HepG2 (cell line): ENCODE data around the gene FKBP8. TPM values are rescaled to one million over a fixed set of nuclear protein-coding genes. Genes with fewer than 3 reads are reported as not detected.

Experiments
- GTF3A ChIP-seq: sonication (generic); formaldehyde crosslinking; conservative IDR thresholded peaks from 2 replicates; pipeline ENCODE4 v1.4.0; 2020; ENCODE audit warnings: mild to moderate bottlenecking, missing genetic modification reagents
- IRX3 ChIP-seq: sonication (generic); formaldehyde crosslinking; IDR thresholded peaks from 2 replicates; pipeline ENCODE4 v1.8.1; 2023; ENCODE audit warnings: mild to moderate bottlenecking, low read depth, missing genetic modification reagents, borderline replicate concordance
- KLF15 ChIP-seq: sonication (generic); formaldehyde crosslinking; IDR thresholded peaks from 2 replicates; pipeline ENCODE4 v1.8.1; 2023; ENCODE audit warnings: borderline replicate concordance, mild to moderate bottlenecking, inconsistent platforms, missing genetic modification reagents, mixed read lengths
- NBN ChIP-seq: fragments of 450-650 bp; conservative IDR thresholded peaks from 2 replicates; pipeline ENCODE4 v1.6.1; 2017
- NFRKB ChIP-seq: fragments of 450-650 bp; IDR thresholded peaks from 2 replicates; pipeline ENCODE4 v1.6.1; 2017
- PITX1 ChIP-seq: sonication (generic); formaldehyde crosslinking; IDR thresholded peaks from 2 replicates; pipeline ENCODE4 v1.5.1; 2020; ENCODE audit warnings: mild to moderate bottlenecking, missing genetic modification reagents
- REL ChIP-seq: sonication (generic); formaldehyde crosslinking; conservative IDR thresholded peaks from 2 replicates; pipeline ENCODE4 v1.8.0; 2022; ENCODE audit warnings: mild to moderate bottlenecking, missing genetic modification reagents, moderate library complexity
- SIN3B ChIP-seq: fragments of 150-350 bp; IDR thresholded peaks from 2 replicates; pipeline ENCODE4 v1.6.1; 2014; ENCODE audit warnings: low read length
- ZC3H13 ChIP-seq: sonication (generic); formaldehyde crosslinking; IDR thresholded peaks from 2 replicates; pipeline ENCODE4 v1.8.1; 2023; ENCODE audit warnings: mild to moderate bottlenecking, missing genetic modification reagents, moderate library complexity
- ZFP82 ChIP-seq: sonication (generic); formaldehyde crosslinking; IDR thresholded peaks from 2 replicates; pipeline ENCODE4 v1.5.1; 2020; ENCODE audit warnings: mild to moderate bottlenecking, missing genetic modification reagents, borderline replicate concordance
- ZNF225 ChIP-seq: sonication (generic); formaldehyde crosslinking; IDR thresholded peaks from 2 replicates; pipeline ENCODE4 v1.4.0; 2020; ENCODE audit warnings: mild to moderate bottlenecking, missing genetic modification reagents
- ZNF598 ChIP-seq: sonication (generic); formaldehyde crosslinking; IDR thresholded peaks from 2 replicates; pipeline ENCODE4 v1.5.1; 2020; ENCODE audit warnings: mild to moderate bottlenecking, missing genetic modification reagents, borderline replicate concordance
- ZNF772 ChIP-seq: sonication (generic); formaldehyde crosslinking; IDR thresholded peaks from 2 replicates; pipeline ENCODE4 v1.5.0; 2020; ENCODE audit warnings: mild to moderate bottlenecking, missing genetic modification reagents
- polyA plus RNA-seq, 8 experiments: library from polyadenylated mRNA; depleted of rRNA in 3 of 8; stranded (reverse) in 7 of 8; unstranded in 1 of 8; fragments of >200 nt; fragmentation: Illumina TruSeq in 4 of 8; extraction: Trizol in 4 of 8; gene quantifications; 2 replicates each; pipeline versions ENCODE4 v1.2.1 to v1.2.3, GENCODE V29; 2011 to 2016; ENCODE audit warnings: low read depth in 4 of 8, missing spikeins in 1 of 8, mixed read lengths in 1 of 8; ENCODE audit not compliant: insufficient read depth in 1 of 8
- total RNA-seq, 5 experiments: library from RNA; depleted of rRNA; stranded (reverse); fragments of >200 nt; fragmentation: Illumina TruSeq; extraction: Trizol; gene quantifications; 2 replicates each; pipeline ENCODE4 v1.2.3, GENCODE V29; 2016; ENCODE audit warnings: low read depth in 1 of 5
- TF ChIP-seq, protein P1 (sequence below): sonication (generic); formaldehyde crosslinking; IDR thresholded peaks from 2 replicates; pipeline ENCODE4 v1.5.1; 2020; ENCODE audit warnings: missing genetic modification reagents, mild to moderate bottlenecking, borderline replicate concordance
- TF ChIP-seq, protein P2 (sequence below): sonication (generic); formaldehyde crosslinking; IDR thresholded peaks from 2 replicates; pipeline ENCODE4 v1.4.0; 2020; ENCODE audit warnings: mild to moderate bottlenecking, missing genetic modification reagents, borderline replicate concordance
- TF ChIP-seq, protein P3 (sequence below): sonication (generic); formaldehyde crosslinking; IDR thresholded peaks from 2 replicates; pipeline ENCODE4 v1.4.0; 2020; ENCODE audit warnings: missing genetic modification reagents
- TF ChIP-seq, protein P4 (sequence below): sonication (generic); formaldehyde crosslinking; IDR thresholded peaks from 2 replicates; pipeline ENCODE4 v1.5.0; 2020; ENCODE audit warnings: missing genetic modification reagents
- TF ChIP-seq, protein P5 (sequence below): sonication (generic); formaldehyde crosslinking; IDR thresholded peaks from 2 replicates; pipeline ENCODE4 v1.8.0; 2022; ENCODE audit warnings: mild to moderate bottlenecking, missing genetic modification reagents; ENCODE audit not compliant: insufficient replicate concordance

The FKBP8 gene
- total and polyA plus RNA-seq, 2 of the 13 experiments (the other 11 are each of a cell fraction or from before 2014, with no cell fraction given): 81.7 to 93.9 TPM

DNA sequence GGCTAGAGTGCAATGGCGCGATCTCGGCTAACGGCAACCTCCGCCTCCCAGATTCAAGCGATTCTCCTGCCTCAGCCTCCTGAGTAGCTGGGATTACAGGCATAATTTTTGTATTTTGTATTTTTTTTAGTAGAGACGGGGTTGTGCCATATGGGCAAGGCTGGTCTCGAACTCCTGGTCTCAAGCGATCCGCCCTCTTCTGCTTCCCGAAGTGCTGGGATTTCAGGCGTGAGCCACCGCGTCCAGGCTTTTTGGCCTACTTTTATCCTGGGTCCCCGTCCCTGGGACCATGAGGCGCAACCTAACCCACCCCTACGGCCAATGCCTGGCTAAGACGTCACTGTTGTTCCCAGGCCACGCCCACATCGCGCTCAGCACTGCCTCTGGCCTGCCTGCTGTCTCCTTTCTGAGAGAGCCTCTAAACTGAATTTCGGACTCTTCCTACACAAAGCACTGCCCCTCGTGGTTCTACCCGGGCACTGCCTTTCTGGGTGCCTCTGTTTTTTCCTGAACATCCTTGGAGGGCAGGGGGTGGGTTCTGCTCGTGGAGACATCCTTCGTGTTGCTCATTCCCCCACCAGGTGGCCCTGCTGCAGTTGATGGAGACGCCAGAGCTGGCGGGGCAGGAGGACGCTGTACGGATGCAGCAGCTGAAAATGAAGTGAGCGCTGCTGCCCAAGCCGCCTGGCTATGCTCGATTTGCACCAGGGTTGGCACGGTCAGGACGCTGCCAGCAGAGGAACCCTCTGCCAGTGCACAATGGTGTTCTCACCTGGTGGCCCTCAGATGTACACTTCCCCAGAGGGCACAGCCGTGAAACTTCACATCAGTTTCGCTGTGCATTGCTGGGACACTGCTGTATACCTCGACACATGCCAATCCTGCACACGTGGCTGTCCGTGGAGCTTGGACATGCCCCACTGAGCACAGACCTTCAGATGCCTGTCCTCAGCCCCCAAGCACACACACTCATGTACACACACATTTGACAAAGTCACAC lies 47.2 kb upstream of the FKBP8 start (continued):
- TF ChIP-seq, protein P1, sequence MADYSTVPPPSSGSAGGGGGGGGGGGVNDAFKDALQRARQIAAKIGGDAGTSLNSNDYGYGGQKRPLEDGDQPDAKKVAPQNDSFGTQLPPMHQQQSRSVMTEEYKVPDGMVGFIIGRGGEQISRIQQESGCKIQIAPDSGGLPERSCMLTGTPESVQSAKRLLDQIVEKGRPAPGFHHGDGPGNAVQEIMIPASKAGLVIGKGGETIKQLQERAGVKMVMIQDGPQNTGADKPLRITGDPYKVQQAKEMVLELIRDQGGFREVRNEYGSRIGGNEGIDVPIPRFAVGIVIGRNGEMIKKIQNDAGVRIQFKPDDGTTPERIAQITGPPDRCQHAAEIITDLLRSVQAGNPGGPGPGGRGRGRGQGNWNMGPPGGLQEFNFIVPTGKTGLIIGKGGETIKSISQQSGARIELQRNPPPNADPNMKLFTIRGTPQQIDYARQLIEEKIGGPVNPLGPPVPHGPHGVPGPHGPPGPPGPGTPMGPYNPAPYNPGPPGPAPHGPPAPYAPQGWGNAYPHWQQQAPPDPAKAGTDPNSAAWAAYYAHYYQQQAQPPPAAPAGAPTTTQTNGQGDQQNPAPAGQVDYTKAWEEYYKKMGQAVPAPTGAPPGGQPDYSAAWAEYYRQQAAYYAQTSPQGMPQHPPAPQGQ (CRISPR knock-in tag): no peak
- TF ChIP-seq ZNF225 (CRISPR knock-in tag): peak; percentile 28; the same call in 1 of the 2 replicates
- TF ChIP-seq ZFP82: no peak
- TF ChIP-seq, protein P2, sequence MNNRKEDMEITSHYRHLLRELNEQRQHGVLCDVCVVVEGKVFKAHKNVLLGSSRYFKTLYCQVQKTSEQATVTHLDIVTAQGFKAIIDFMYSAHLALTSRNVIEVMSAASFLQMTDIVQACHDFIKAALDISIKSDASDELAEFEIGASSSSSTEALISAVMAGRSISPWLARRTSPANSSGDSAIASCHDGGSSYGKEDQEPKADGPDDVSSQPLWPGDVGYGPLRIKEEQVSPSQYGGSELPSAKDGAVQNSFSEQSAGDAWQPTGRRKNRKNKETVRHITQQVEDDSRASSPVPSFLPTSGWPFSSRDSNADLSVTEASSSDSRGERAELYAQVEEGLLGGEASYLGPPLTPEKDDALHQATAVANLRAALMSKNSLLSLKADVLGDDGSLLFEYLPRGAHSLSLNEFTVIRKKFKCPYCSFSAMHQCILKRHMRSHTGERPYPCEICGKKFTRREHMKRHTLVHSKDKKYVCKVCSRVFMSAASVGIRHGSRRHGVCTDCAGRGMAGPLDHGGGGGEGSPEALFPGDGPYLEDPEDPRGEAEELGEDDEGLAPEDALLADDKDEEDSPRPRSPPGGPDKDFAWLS (CRISPR knock-in tag): no peak
- 0 out of 2 replicates have a peak, but pooled peaks have one; percentile 20 for TF ChIP-seq ZNF772 (CRISPR knock-in tag)
- TF ChIP-seq ZC3H13 (CRISPR knock-in tag): peak; percentile 66; the same call in 1 of the 2 replicates
- TF ChIP-seq, protein P3, sequence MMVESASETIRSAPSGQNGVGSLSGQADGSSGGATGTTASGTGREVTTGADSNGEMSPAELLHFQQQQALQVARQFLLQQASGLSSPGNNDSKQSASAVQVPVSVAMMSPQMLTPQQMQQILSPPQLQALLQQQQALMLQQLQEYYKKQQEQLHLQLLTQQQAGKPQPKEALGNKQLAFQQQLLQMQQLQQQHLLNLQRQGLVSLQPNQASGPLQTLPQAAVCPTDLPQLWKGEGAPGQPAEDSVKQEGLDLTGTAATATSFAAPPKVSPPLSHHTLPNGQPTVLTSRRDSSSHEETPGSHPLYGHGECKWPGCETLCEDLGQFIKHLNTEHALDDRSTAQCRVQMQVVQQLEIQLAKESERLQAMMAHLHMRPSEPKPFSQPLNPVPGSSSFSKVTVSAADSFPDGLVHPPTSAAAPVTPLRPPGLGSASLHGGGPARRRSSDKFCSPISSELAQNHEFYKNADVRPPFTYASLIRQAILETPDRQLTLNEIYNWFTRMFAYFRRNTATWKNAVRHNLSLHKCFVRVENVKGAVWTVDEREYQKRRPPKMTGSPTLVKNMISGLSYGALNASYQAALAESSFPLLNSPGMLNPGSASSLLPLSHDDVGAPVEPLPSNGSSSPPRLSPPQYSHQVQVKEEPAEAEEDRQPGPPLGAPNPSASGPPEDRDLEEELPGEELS: no peak
- TF ChIP-seq PITX1 (CRISPR knock-in tag): no peak
- TF ChIP-seq, protein P4, sequence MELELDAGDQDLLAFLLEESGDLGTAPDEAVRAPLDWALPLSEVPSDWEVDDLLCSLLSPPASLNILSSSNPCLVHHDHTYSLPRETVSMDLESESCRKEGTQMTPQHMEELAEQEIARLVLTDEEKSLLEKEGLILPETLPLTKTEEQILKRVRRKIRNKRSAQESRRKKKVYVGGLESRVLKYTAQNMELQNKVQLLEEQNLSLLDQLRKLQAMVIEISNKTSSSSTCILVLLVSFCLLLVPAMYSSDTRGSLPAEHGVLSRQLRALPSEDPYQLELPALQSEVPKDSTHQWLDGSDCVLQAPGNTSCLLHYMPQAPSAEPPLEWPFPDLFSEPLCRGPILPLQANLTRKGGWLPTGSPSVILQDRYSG (CRISPR knock-in tag): no peak
- TF ChIP-seq IRX3: no peak
- no peak for TF ChIP-seq ZNF598
- TF ChIP-seq, protein P5, sequence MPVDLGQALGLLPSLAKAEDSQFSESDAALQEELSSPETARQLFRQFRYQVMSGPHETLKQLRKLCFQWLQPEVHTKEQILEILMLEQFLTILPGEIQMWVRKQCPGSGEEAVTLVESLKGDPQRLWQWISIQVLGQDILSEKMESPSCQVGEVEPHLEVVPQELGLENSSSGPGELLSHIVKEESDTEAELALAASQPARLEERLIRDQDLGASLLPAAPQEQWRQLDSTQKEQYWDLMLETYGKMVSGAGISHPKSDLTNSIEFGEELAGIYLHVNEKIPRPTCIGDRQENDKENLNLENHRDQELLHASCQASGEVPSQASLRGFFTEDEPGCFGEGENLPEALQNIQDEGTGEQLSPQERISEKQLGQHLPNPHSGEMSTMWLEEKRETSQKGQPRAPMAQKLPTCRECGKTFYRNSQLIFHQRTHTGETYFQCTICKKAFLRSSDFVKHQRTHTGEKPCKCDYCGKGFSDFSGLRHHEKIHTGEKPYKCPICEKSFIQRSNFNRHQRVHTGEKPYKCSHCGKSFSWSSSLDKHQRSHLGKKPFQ: no peak
- no peak for TF ChIP-seq KLF15
- TF ChIP-seq NBN: no peak
- TF ChIP-seq REL (CRISPR knock-in tag): no peak
- no peak for TF ChIP-seq NFRKB
- no peak for TF ChIP-seq GTF3A (CRISPR knock-in tag)
- TF ChIP-seq SIN3B: no peak
